SU-DHL-6 (cell line): Measurements from ENCODE around the gene B4GALT1.

Experiments
- CTCF ChIP-seq: fragments of 200-600 bp; sonication (generic); IDR thresholded peaks from one replicate; pipeline ENCODE4 v1.5.1; 2017; ENCODE audit warnings: antibody characterized with exemption, mild to moderate bottlenecking, low read length, moderate library complexity; ENCODE audit not compliant: insufficient read depth, poor library complexity, severe bottlenecking
- EZH2phosphoT487 ChIP-seq: fragments of 200-600 bp; sonication (generic), shearing (Covaris generic); conservative IDR thresholded peaks from 2 replicates; pipeline ENCODE4 v1.6.1; 2018; ENCODE audit warnings: mild to moderate bottlenecking, antibody characterized with exemption, low read length, moderate library complexity, mixed read lengths

- TF ChIP-seq CTCF = no peak
- TF ChIP-seq EZH2phosphoT487 = no peak
Measured at GRCh38 chr9:33124751-33125381, 42.3 kb downstream of the B4GALT1 start.
